Naive B cell (primary cell): Measurements from ENCODE around the gene ARAP3. TPM values are rescaled to one million over a fixed set of nuclear protein-coding genes. Genes with fewer than 3 reads are reported as not detected.
"Not testable (repeated sequence)": the region's sequence is repeated elsewhere in the genome, so short reads cannot be mapped to it uniquely, and the experiment has no call there.

Experiments used
- ATAC-seq, 2 donors: fragments of 150-1000 bp; cut with Tn5 transposase; 2 replicates each; pipeline ENCODE4 v1.10.0; 2021; ENCODE audit warnings: low read depth in 2 of 2, mild to moderate bottlenecking in 2 of 2, moderate library complexity in 2 of 2
- DNase-seq: peaks from one replicate; pipeline ENCODE4 v3.0.0; 2022
- H3K27ac Mint-ChIP-seq, 6 donors: one replicate each; pipeline ENCODE4 v1.8.0; 2020 to 2022; ENCODE audit warnings: mild to moderate bottlenecking in 6 of 6, mixed read lengths in 6 of 6, moderate library complexity in 5 of 6, inconsistent platforms in 2 of 6
- H3K27me3 Mint-ChIP-seq, 3 donors: one replicate each; pipeline ENCODE4 v1.8.0; 2021 to 2022; ENCODE audit warnings: mixed read lengths in 3 of 3, mild to moderate bottlenecking in 1 of 3
- H3K36me3 Mint-ChIP-seq, 2 donors: one replicate each; pipeline ENCODE4 v1.8.0; 2020 to 2022; ENCODE audit warnings: mixed read lengths in 2 of 2, inconsistent platforms in 1 of 2, mild to moderate bottlenecking in 1 of 2
- H3K4me1 Mint-ChIP-seq, 3 donors: one replicate each; pipeline ENCODE4 v1.8.0; 2020 to 2022; ENCODE audit warnings: mixed read lengths in 3 of 3, inconsistent platforms in 1 of 3, mild to moderate bottlenecking in 1 of 3, moderate library complexity in 1 of 3
- H3K4me3 Mint-ChIP-seq, 8 donors: one replicate each; pipeline ENCODE4 v1.8.0; 2020 to 2022; ENCODE audit warnings: mild to moderate bottlenecking in 8 of 8, mixed read lengths in 8 of 8, moderate library complexity in 8 of 8, inconsistent platforms in 2 of 8
- H3K9me3 Mint-ChIP-seq, 7 donors: one replicate each; pipeline ENCODE4 v1.8.0; 2020 to 2022; ENCODE audit warnings: mixed read lengths in 7 of 7, mild to moderate bottlenecking in 5 of 7, inconsistent platforms in 2 of 7, moderate library complexity in 1 of 7
- polyA plus RNA-seq, 6 donors: library from polyadenylated mRNA; unstranded; fragments of 300-500 nt; fragmentation: Illumina TruSeq; gene quantifications; one replicate each; pipeline ENCODE4 v1.2.3, GENCODE V29; 2021; ENCODE audit warnings: low read depth in 6 of 6

ARAP3 gene
- polyA plus RNA-seq, 6 donors from 2014 or later: not detected

DNA sequence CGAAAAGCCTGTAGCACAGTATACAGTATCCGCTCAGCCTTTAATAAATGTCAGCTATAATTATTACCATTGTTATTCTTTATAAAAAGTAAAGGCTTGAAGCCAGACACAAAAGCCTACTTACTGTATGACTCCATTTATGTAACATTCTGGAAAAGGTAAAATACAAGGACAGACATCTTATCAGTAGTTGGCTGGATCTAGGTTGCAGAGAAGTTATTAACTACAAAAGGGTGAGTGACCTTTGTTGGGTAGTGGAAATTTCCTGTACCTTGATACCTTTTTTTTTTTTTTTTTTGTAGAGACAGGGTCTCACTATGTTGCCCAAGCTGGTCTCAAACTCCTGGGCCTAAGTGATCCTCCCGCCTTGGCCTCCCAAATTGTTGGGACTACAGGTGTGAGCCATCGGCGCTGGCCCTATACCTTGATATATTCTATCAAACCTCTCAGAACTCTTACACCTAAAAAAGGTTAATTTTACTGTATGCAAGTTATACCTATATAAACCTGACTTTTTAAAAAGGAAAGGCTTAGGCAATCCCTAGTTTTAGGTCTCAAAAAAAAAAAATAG is 51.4 kb downstream of the ARAP3 start:
- Mint-ChIP-seq H3K36me3 (peaks cover 8 to 28% of the 10 kb centered on the region in 2 donors), H3K4me3 (no peak overlapping the region), H3K27me3 (no peaks in the 10 kb centered on the region), H3K9me3 (no peaks in the 10 kb centered on the region), H3K4me1 (peaks cover 18 to 28% (median 26%) of the 10 kb centered on the region in 3 donors), H3K27ac (no peak overlapping the region)
- no peak for DNase-seq
- ATAC-seq: no peak

DNA sequence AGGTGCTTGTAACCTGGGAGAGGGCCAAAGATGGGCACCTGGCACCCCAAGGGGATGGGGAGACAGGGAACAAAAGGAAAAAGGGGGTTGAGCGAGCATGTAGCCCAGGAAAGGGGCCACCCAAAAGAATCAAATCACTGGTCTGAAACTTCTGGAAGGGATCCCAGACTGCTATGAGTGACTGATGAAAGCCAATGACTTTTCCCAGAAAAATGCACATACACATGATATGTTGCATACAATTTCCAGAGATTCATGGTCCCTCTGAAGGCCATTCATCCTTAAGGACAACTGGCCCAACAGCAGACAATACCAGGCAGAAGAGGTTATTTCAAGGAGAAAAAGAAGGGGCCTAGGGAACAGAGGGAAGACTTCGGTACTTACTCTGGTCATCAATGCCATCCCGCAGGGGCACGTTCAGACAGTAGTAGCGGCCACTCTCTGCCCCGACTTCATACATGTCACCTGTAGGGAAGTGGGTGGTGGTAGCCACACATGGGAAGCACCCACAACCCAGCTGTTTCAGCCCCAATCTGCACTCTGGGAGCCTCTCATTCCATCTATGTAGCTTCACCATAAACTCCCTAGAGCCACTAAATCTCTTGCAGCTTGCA is 53.7 kb downstream of the ARAP3 start:
- Mint-ChIP-seq H3K27me3 (no peaks in the 10 kb centered on the region), H3K9me3 (no peaks in the 10 kb centered on the region), H3K4me3 (no peak overlapping the region), H3K36me3 (peaks cover 13 to 34% of the 10 kb centered on the region in 2 donors), H3K4me1 (peaks cover 9 to 20% (median 15%) of the 10 kb centered on the region in 3 donors), H3K27ac (peak overlapping the region in 1 of 6 donors; percentile 16)
- no peak for ATAC-seq
- DNase-seq: no peak

DNA sequence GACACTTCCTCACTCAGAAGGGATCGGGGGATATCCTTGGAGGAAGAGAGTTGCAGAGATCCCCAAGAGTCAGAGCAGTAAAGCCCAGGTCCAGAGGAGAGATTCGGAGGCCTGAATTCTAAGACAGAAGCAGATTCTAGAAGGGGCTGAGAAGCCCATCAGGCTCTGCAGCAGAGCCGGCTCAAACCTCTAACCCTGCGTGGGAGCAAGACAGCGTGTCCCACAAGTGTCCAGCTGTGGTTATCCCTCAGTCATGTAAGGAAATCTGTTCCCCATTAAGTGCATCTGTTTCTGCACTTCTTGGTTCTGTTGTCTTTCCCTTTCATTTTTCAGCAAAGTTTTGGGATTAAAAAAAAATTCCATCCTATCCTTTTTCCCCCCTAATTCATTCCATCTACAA is 58.4 kb downstream of the ARAP3 start:
- Mint-ChIP-seq H3K9me3 (no peaks in the 10 kb centered on the region), H3K36me3 (peaks cover 17 to 33% of the 10 kb centered on the region in 2 donors), H3K4me3 (peak overlapping the region in 4 of 8 donors; percentile 34 to 75 (median 57)), H3K27ac (peak overlapping the region; percentile 55 to 88 (median 76)), H3K4me1 (peaks cover 19 to 36% (median 24%) of the 10 kb centered on the region in 3 donors), H3K27me3 (no peaks in the 10 kb centered on the region)
- ATAC-seq (no peak), DNase-seq (no peak)

DNA sequence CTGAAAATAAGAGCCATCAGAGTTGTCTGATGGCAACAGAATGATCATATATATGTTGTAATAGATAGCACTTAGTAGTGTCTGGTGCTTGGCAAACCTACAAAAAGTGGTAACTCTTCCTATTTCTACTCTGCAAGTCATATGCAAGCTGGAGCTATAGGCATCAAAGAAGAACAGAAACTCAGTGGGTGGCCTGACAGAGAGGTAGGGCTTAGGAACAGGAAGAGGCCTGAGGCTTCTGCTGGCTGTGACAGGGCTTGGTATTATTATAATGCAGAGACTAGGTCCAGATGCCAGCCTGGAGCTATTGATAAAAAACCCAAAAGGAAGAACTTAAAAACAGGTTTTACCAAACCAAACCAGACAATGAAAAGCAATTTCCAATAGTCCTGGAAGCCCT is 58.8 kb downstream of the ARAP3 start:
- no peaks in the 10 kb centered on the region for H3K27me3 Mint-ChIP-seq
- H3K27ac Mint-ChIP-seq: peak overlapping the region; percentile 55 to 88 (median 76)
- ATAC-seq (peak; percentile 38 to 40), DNase-seq (peak; percentile 55)
- H3K4me3 Mint-ChIP-seq: peak overlapping the region; percentile 0 to 80 (median 53)
- H3K36me3 Mint-ChIP-seq: peaks cover 17 to 33% of the 10 kb centered on the region in 2 donors
- peaks cover 19 to 36% (median 25%) of the 10 kb centered on the region in 3 donors for H3K4me1 Mint-ChIP-seq
- H3K9me3 Mint-ChIP-seq: no peaks in the 10 kb centered on the region

DNA sequence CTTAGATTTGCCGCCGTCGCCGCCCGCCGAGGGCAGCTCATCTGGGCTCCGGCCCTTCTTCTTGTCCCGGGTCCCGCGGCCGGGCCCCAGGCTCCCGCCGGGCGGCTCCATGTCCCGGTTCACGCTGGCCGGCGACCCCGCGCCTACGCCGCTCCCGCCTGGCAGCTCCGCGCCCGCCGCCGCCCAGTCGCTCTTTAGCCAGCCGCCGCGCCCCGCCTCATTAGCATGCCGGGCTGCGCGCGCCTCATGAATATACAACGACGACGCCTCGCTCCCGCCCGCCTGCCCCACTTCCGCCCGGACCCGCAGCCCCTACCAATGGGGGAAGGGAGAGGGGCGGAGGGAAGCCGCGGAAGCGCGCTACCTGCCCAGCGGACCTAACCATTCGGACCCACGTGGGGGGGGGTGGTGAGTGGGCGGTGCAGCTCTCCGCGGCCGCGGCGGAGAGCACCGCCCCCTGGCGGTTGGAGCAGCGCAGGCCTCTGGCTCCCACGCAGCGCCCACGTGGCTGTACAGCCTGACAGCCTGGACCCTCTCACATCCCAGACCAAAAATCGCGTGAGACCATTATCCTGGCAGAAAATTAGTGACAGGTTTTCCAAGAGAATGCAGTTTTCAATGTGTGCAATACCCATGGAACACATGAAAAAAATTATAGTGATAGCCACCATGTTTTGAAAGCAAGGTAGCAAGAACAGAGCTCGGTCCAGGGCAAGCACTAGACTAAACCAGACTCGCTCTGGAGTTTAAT is 63.1 kb downstream of the ARAP3 start, which contains the start of gene DIAPH1:
Gene DIAPH1 (minus strand): TSS at position 197 of the 751 bp plus-strand sequence. CDS start 86 bp downstream, at position 111.
- DNase-seq (peak; percentile 98), ATAC-seq (peak; percentile 87 to 88)
- H3K27me3 Mint-ChIP-seq: no peaks in the 10 kb centered on the region
- H3K4me3 Mint-ChIP-seq: peak within 1 kb of the TSS; percentile 91 to 99 (median 98)
- peaks cover 6 to 26% of the 10 kb centered on the region in 2 donors for H3K36me3 Mint-ChIP-seq
- H3K27ac Mint-ChIP-seq: peak within 1 kb of the TSS; percentile 93 to 98 (median 96)
- H3K4me1 Mint-ChIP-seq: peaks cover 44 to 71% (median 48%) of the 10 kb centered on the region in 3 donors
- H3K9me3 Mint-ChIP-seq: no peaks in the 10 kb centered on the region

DNA sequence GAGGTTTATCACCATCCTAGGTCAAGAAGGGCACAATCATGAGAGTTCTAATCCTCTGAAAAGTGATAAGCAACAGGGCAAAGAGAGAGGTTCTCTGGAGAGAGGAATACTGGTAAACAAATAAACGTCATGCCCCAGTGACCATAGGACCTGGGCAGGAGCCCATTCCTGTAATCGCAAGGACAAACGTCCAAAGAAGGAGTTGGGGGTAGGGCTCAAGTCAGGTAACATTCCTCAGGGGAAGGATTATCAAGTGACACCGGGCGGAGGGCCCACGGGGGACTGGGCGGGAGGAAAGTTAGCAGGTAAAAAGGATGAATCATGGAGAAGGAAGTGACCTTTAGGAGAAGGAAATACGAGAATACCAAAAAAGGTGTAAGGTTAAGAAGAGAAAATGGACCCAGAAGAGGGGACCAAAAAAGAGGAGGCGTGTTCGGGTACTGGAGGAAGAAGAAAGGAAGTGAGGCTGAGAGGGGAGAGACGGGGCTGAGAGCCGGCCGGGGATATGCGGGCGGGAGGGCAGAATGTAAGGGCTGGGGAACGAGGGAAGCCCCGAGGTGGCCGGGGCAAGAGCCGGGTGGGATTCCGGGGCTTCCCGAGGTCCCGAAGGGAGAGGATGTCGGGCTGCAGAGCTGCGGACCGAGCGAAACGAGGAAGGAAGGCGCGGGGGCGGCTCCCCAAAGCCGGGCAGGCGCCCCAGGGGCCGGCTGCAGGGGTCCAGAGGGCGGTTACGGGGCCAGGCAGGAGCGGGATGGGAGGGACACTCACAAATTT is 63.8 kb downstream of the ARAP3 start:
- Mint-ChIP-seq H3K4me3 (peak overlapping the region; percentile 91 to 99 (median 98)), H3K9me3 (no peaks in the 10 kb centered on the region), H3K27me3 (no peaks in the 10 kb centered on the region), H3K36me3 (peaks cover 4 to 22% of the 10 kb centered on the region in 2 donors), H3K4me1 (peaks cover 43 to 73% (median 44%) of the 10 kb centered on the region in 3 donors), H3K27ac (peak overlapping the region; percentile 93 to 98 (median 96))
- DNase-seq (peak; percentile 59), ATAC-seq (peak; percentile 38 to 41)

DNA sequence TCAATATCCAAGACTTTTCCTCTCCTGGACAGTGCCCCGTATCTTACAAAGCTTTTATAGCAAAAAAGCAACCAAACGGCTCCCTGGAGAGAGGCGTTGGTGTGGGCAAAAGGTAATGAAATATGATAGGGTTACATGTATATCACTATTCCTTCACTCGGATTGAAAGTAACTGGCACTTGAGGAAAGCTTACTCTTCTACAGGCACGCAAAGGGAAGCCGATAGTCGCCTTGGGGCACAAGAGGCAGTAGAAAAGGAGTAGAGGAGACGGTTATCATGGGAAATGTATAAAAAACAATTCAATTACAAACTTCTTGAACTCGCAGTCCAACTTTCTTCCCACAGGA is 64.4 kb downstream of the ARAP3 start:
- peaks cover 43 to 73% (median 44%) of the 10 kb centered on the region in 3 donors for H3K4me1 Mint-ChIP-seq
- H3K27me3 Mint-ChIP-seq: no peaks in the 10 kb centered on the region
- no peaks in the 10 kb centered on the region for H3K9me3 Mint-ChIP-seq
- peak overlapping the region; percentile 91 to 99 (median 98) for H3K4me3 Mint-ChIP-seq
- ATAC-seq (no peak), DNase-seq (no peak)
- peak overlapping the region; percentile 93 to 98 (median 96) for H3K27ac Mint-ChIP-seq
- peaks cover 0 to 19% of the 10 kb centered on the region in 2 donors for H3K36me3 Mint-ChIP-seq

DNA sequence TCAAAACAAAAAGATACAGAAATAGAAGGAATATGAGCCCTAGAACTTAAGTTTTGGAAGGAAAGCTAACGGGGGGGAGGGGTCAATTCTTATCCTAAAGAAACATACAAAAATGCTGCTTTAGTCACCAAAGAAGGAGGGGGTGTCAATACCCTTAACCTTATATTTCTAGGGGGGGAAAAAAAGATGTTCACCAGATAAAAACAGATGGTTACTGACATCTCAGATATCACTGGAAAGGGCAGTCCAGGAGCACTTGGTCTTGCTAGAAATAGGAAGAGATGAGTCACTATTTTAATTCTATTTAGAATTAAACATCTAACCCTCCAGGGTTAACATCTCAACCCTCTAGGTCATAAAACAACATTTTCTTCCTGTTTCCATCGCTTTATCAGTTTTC is 64.9 kb downstream of the ARAP3 start:
- ATAC-seq: no peak
- Mint-ChIP-seq H3K9me3 (no peaks in the 10 kb centered on the region), H3K4me1 (peaks cover 41 to 73% (median 43%) of the 10 kb centered on the region in 3 donors)

DNA sequence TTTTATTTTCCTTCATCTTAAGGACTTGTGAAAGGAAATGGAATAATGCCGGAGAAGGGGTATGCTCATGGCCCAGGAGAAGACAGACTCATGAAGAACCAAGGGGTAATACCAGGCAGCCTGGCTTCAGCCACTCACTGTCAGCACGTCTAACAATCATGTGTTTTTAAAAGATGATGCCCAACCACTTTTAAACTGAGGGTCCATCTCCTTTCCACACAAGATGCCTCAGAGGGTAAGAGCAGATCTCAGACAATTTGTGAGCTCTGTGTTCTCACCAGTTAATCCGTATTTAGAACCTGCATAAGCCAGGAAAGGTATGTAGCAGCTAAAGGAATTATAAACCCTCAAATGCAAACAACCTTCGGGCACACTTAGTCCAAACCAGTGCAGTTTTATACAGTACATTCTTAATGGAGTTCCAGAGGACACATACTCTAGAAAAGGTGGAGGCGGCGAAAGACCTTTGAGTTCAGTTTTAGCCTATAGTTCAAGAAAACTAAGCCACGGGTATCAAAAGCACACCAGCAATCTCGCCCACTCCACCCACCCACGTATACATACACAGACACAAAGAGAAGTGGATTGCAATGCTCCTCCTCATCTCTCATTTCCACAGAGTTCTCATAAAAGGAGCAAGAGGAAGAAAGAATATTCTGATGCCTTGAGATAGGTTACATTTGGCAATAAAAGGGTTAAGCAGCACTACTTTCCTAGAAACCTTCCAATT is 65.9 kb downstream of the ARAP3 start:
- Mint-ChIP-seq H3K4me1 (peaks cover 40 to 76% (median 46%) of the 10 kb centered on the region in 3 donors), H3K27ac (peak overlapping the region in 5 of 6 donors; percentile 14 to 95 (median 40)), H3K27me3 (no peaks in the 10 kb centered on the region), H3K36me3 (peaks cover 0 to 16% of the 10 kb centered on the region in 2 donors), H3K4me3 (peak overlapping the region; percentile 70 to 98 (median 96)), H3K9me3 (no peaks in the 10 kb centered on the region)
- DNase-seq (no peak), ATAC-seq (no peak)

More for the DNA sequence above, 64.9 kb downstream of the ARAP3 start:
- peak overlapping the region; percentile 91 to 99 (median 98) for H3K4me3 Mint-ChIP-seq
- no peaks in the 10 kb centered on the region for H3K27me3 Mint-ChIP-seq
- H3K27ac Mint-ChIP-seq: peak overlapping the region in 5 of 6 donors; percentile 93 to 98 (median 96)
- no peak for DNase-seq
- peaks cover 0 to 19% of the 10 kb centered on the region in 2 donors for H3K36me3 Mint-ChIP-seq

DNA sequence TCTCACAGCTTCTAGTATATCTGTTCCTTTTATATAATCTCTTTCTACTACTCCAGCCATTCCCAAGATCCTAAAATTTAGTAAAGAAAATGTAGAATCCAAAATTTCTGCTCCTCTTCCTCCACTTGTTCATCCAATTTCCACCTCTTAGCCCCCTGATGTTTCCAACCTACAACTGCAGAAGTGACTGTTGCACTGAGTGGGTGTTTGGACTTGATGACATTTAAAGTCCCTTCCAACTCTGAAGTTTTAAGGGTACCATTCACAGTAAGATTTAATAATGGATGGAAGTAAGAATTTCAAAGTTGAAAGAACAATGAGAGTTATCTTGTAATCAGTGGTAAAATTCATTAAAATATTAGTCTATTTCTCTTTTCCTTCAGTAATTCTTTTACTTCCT is 68.7 kb downstream of the ARAP3 start:
- ATAC-seq (no peak), DNase-seq (no peak)
- peaks cover 48 to 81% (median 63%) of the 10 kb centered on the region in 3 donors for H3K4me1 Mint-ChIP-seq
- no peaks in the 10 kb centered on the region for H3K27me3 Mint-ChIP-seq
- H3K27ac Mint-ChIP-seq: peak overlapping the region in 3 of 6 donors; percentile 6 to 72 (median 33)
- no peak overlapping the region for H3K4me3 Mint-ChIP-seq
- H3K36me3 Mint-ChIP-seq: peaks cover 0 to 13% of the 10 kb centered on the region in 2 donors
- no peaks in the 10 kb centered on the region for H3K9me3 Mint-ChIP-seq

DNA sequence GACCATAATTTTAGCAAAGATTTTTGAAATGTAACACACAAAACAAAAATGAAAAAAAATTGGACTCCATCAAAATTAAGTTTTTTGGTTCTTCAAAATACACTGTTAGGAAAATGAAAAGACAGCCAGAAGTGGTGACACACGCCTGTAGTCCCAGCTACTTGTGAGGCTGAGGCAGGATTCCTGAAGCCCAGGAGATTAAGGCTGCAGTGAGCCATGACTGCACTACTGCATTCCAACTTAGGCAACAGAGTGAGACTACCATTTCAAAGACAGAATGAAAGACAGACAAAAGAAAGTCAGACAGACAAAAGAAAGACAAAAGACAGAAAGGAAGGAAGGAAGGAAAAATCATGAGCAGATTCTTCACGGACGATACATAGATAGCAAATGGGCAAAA is 70.7 kb downstream of the ARAP3 start:
- Mint-ChIP-seq H3K27ac (peak overlapping the region in 3 of 6 donors; percentile 17 to 72 (median 32)), H3K4me1 (peaks cover 41 to 81% (median 61%) of the 10 kb centered on the region in 3 donors), H3K9me3 (no peaks in the 10 kb centered on the region), H3K36me3 (peaks cover 0 to 8% of the 10 kb centered on the region in 2 donors), H3K27me3 (no peaks in the 10 kb centered on the region), H3K4me3 (no peak overlapping the region)
- ATAC-seq (no peak), DNase-seq (no peak)

DNA sequence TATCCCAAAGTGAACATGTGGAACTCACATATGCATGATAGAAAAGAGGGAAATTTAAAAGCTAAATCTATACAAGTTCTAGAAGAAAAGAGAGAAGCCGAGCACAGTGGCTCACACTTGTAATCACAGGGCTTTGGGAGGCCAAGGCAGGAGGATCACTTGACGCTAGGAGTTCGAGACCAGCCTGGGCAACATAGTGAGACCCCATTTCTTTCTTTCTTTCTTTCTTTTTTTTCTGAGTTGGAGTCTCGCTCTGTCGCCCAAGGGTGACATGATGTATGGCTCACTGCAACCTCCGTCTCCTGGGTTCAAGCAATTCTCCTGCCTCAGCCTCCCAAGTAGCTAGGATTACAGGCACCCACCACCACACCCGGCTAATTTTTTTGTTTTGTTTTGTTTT is 72.1 kb downstream of the ARAP3 start:
- ATAC-seq, H3K27me3 Mint-ChIP-seq, DNase-seq, H3K9me3 Mint-ChIP-seq, H3K36me3 Mint-ChIP-seq, H3K4me3 Mint-ChIP-seq: not testable (repeated sequence)
- Mint-ChIP-seq H3K27ac (peak overlapping the region in 4 of 6 donors; percentile 35 to 58 (median 52)), H3K4me1 (peaks cover 43 to 78% (median 65%) of the 10 kb centered on the region in 3 donors)
